HG02870 (cell line): ENCODE data around the gene BIRC7.

Experiments
- ATAC-seq: cut with Tn5 transposase; IDR thresholded peaks from one replicate; pipeline ENCODE4 v1.9.1; 2021; ENCODE audit warnings: mild to moderate bottlenecking, moderate library complexity; ENCODE audit not compliant: unreplicated experiment

BIRC7 gene

DNA sequence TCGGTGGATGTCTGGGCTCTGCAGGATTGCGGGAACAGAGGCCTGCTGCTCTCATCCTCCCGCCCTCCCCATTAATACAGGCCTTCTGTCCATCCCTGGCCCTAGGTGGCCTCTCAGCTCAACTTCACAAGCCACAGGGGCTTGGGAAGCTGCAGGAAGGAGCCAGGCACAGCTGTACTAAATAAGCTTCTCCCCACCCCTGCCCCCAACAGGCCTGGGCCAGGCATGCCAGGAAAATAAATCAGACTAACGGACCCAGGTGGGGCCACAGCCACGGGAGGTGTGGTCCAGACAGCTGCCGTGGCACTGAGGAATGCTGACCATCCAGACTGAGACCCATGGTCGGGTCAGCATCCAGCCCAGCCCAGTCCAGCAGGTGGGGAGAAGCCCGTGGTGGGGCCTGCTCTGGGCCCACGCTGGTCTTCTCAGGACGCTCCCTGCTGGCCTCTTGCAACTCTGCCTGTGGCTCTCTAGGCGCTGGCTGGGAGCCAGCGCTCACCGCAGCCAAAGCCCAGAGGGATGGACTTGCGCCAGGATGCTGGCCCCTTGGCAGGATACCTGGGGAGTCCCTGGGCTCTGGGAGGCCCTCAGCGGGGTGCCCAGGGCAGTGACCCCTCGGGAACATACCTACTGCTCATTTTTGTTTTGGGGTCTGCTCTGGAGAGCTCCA lies 11.2 kb upstream of the BIRC7 start:
- no peak for ATAC-seq

DNA sequence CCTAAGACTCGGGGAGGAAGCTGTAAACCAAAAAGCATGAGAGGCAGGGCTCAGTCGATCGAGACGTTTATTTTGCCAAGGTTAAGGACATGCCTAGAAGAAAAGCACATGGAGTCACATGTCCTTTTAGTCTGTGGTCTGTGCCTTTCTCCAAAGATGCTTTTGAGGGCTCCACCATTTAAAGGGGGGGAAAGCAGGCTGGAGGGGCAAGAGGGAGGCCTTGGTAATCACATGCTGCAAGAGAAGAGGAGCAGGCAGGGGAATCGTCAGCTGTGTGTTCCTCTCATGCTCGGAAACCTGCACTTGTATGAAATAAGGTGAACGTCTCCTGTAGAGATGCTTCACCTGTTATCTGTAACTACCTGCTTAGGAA lies 10.6 kb upstream of the BIRC7 start:
- no peak for ATAC-seq

GRCh38 chr20:63226042-63226943 lies 9.4 kb upstream of the BIRC7 start:
- ATAC-seq, result no peak

DNA sequence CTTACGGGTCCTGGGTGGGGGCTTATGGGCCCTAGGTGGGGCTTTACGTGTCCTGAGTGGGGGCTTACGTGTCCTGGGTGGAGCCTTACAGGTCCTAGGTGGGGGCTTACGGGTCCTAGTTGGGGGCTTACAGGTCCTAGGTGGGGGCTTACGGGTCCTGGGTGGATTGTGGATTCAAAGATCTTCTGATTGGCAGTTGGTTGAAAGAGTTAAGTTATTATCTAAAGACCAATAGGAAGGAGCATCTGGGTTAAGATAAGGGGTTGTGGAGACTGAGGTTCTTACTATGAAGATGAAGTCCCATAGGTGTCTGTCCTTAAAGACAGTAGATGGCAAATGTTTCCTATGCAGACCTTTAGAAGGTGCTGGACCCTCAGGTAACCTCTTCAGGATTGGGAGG lies 8.4 kb upstream of the BIRC7 start:
- no peak for ATAC-seq

- ATAC-seq, result no peak
Measured at GRCh38 chr20:63228806-63229205, 6.9 kb upstream of the BIRC7 start.

GRCh38 chr20:63230800-63231268 lies 4.9 kb upstream of the BIRC7 start:
- ATAC-seq, result no peak

- ATAC-seq, result no peak
Measured at GRCh38 chr20:63232235-63233060, 3.3 kb upstream of the BIRC7 start.

DNA sequence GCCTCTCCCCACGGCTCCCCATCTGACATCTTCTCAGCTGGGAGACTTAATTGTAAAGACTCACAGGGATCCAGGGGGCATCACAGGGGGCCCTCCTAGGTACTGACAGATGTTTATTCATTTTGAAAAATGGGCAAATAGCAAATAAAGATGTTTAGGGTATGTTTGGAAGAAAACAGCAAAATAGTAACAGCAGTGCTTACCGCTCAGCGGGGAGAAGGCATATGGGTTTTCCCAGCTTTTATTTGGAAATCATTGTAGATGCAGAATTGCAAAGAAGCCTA lies 2.7 kb upstream of the BIRC7 start:
- no peak for ATAC-seq

DNA sequence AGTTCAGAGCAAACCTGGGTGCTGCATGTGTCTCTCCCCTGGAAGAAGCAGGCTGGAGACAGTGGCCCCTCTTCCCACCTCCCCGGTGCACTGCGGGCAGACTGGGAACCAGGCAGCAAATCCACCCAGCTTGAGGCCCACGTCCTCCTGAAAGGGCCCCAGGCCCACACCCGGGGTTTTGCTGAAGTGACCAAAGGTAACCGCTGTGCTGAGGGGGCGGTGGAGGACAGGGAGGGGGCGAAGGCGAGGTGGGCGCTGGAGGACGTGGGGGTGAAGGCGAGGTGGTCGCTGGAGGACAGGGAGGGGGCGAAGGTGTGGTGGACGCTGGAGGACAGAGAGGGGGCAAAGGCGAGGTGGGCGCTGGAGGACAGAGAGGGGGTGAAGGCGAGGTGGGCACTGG lies 1.8 kb upstream of the BIRC7 start:
- no peak for ATAC-seq

- ATAC-seq, result no peak
Measured at GRCh38 chr20:63234693-63235398, 859 bp upstream of the BIRC7 start.

DNA sequence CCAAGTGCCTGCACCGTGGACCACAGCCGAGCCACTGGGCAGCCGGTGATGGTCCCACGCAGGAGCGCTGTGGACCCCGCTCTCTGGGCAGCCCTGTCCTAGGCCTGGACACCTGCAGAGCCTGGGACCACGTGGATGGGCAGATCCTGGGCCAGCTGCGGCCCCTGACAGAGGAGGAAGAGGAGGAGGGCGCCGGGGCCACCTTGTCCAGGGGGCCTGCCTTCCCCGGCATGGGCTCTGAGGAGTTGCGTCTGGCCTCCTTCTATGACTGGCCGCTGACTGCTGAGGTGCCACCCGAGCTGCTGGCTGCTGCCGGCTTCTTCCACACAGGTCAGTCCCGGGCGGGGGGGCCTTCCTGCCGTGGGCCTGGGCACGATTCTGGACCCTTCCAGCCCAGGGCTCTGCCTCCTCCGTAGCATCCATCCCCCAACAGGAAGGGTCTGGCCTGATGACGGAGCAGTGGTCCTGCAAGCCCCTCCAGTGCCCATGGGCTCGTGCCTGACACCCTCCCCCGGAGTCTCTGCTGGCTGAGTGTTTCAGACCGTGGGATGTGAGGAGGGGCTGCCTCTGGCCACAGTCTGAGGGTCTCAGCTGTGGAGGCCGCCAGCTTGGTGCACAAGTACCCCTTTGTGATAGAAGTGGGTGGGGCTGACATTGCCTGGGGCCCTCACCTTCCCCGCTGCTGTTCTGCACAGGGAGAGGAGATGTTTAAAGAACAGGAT lies 572 bp downstream of the BIRC7 start:
- ATAC-seq, result no peak

DNA sequence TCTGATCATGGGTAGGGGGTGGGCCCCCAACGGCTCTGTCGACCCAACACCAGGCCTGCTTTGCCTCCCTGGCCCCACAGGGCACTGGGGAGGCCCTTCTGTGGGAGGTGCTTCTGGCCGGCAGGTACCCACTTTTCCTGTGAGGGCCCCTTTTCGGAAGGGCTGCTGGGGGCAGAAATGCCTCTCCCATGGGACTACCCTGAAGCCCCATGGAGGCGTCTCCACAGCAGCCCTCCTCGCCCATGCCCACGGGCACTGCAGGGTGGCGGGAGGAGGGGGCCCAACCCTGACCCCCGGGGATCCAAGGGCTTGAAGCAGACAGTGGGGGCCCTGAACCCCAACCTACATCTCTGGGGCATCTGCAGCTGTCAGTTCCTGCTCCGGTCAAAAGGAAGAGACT lies 2.3 kb downstream of the BIRC7 start:
- no peak for ATAC-seq

DNA sequence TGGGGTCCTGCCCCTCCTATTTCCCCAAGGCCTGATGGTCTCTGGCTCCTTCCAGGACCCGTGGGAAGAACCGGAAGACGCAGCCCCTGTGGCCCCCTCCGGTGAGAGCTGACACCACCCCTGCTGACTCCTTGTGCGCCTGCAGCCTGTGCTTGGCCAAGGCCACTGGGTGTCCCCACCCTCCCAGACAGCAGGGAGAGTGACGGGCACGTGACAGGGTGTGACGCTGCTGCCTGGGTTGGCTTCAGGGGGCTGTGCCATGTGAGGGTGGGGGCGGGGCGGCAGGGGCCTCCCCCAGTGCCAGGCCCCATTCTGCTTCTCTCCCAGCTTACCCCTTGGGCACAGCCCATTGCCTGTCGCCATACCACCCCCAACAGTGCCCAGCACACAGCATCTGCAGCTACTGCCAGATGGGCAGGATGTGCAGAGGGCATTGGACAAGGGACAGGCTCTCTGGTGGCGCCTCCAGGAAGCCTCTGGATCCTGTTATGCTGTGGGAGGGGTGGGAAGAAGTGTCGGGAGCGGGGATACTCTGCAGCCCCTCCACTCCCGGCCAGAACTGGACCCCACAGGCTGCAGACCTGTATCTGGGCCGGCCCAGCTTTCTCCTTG lies 2.9 kb downstream of the BIRC7 start:
- no peak for ATAC-seq

GRCh38 chr20:63239431-63239830 lies 3.7 kb downstream of the BIRC7 start:
- ATAC-seq, result no peak

DNA sequence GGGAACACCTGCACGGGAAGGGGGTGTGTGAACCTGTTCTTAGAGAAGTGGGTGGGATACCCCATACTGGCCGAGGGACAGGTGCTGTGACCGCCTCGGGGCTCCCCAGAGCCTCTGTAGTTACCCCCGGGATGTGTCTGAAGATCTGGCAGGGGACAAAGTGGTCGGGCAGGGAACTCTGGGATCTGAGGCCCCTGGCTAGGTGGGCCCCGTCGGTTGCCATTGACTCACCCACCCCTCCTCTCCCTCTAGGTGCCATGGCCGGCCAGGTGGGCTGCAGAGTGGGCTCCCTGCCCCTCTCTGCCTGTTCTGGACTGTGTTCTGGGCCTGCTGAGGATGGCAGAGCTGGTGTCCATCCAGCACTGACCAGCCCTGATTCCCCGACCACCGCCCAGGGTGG lies 4.3 kb downstream of the BIRC7 start:
- no peak for ATAC-seq

- ATAC-seq, result no peak
Measured at GRCh38 chr20:63241272-63241671, 5.6 kb downstream of the BIRC7 start.

DNA sequence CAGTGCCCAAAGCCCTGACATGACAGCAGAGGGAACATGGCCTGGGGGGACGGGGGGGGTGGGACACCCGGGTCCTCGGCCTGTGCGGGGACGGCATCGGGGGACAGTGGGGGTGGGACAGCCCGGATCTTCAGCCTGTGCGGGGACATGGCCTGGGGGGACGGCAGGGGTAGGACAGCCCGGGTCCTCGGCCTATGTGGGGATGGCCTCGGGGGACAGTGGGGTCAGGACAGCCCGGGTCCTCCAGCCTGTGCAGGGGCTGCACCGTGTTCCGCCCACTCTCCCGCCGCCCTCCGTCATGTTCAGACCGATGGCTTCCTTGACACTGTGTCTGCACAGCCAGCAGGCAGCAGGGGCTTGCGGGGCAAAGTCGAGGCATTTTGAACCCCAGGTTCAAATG lies 7.0 kb downstream of the BIRC7 start:
- ATAC-seq, result no peak

DNA sequence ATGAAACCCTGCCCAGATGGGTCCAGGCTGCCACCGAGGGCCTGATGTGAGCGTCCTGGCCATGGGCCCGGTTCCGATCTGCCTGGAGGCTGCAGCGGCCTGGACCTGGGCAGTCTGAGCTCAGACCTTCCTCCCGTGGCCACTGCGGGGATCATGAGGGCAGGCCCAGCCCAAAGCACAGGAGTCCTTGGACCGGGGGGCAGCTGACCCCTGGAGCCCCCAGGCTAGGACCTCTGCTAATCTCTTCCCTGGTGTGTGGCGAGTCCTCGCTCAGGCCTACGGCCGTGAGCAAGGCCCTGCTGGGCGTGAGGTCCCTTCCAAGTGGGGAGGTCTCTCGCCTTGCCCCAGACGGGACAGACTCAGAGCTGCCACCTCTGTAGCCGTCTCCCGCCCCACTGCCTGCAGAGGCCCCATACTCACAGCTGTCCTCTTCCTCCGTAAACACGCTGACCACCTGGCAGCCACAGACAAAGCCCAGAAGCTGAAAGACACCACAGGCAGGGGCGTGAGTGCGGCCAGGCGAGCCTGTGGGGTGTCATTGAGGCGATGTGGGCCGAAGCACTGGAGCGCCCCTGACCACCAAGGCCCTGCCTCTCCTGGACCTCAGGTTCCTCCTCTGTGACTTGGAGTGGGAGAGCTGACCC lies 8.0 kb downstream of the BIRC7 start:
- ATAC-seq, result no peak

DNA sequence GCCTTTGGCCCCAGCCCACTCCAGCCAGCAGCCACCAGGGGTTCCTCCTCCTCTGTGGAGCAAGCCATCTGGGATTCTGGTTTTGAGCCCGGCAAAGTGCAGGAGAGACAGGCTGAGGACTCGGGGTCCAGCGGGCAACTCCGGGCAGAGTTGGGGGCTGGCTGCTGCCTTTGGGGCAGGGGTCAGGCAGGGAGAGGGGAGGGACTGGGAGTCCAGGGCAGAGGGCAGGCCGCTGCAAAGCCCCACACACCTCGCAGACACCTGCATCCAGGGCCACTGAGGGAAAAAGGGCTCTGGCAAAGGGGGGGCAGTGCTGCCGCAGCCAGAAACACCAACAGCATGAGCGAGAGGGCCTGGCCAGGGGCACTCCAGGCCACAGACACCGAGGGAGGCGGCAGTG lies 8.8 kb downstream of the BIRC7 start:
- no peak for ATAC-seq
